Muscle layer of duodenum (tissue), 2 donors: ENCODE results near the gene SLC37A3.

Experiments
- H3K27ac ChIP-seq: one replicate; pipeline ENCODE4 v1.7.0; 2013; ENCODE audit warnings: mild to moderate bottlenecking, low read length
- H3K27me3 ChIP-seq: one replicate; pipeline ENCODE4 v1.7.0; 2013; ENCODE audit warnings: low read depth, mild to moderate bottlenecking, control low read depth, low read length
- H3K36me3 ChIP-seq, 2 donors: one replicate each; pipeline ENCODE4 v1.7.0; 2013; ENCODE audit warnings: low read length in 2 of 2, control low read depth in 1 of 2, mild to moderate bottlenecking in 1 of 2; ENCODE audit not compliant: insufficient read depth in 2 of 2, control insufficient read depth in 1 of 2
- H3K4me1 ChIP-seq, 2 donors: one replicate each; pipeline ENCODE4 v1.7.0; 2013; ENCODE audit warnings: low read length in 2 of 2, mild to moderate bottlenecking in 2 of 2, control low read depth in 1 of 2, moderate library complexity in 1 of 2; ENCODE audit not compliant: insufficient read depth in 2 of 2, control insufficient read depth in 1 of 2
- H3K4me3 ChIP-seq, 2 donors: one replicate each; pipeline ENCODE4 v1.7.0; 2013; ENCODE audit warnings: low read length in 2 of 2, low read depth in 1 of 2, mild to moderate bottlenecking in 1 of 2
- H3K9me3 ChIP-seq, 2 donors: one replicate each; pipeline ENCODE4 v1.7.0; 2013; ENCODE audit warnings: low read length in 2 of 2, control low read depth in 1 of 2, mild to moderate bottlenecking in 1 of 2; ENCODE audit not compliant: control insufficient read depth in 1 of 2
- donor health status: healthy.

The SLC37A3 gene

GRCh38 chr7:140369294-140369693 lies 29.0 kb downstream of the SLC37A3 start:
- Histone ChIP-seq H3K36me3 (peaks cover 0 to 23% of the 10 kb centered on the region in 2 donors), H3K4me1 (no peaks in the 10 kb centered on the region), H3K27ac (no peak overlapping the region), H3K4me3 (no peak overlapping the region), H3K9me3 (no peaks in the 10 kb centered on the region), H3K27me3 (no peaks in the 10 kb centered on the region)

GRCh38 chr7:140367528-140367927 lies 30.8 kb downstream of the SLC37A3 start:
- H3K36me3 ChIP-seq, result peaks cover 0 to 29% of the 10 kb centered on the region in 2 donors
- no peak overlapping the region for H3K27ac ChIP-seq
- no peak overlapping the region for H3K4me3 ChIP-seq
- H3K9me3 ChIP-seq, result no peaks in the 10 kb centered on the region
- no peaks in the 10 kb centered on the region for H3K4me1 ChIP-seq
- no peaks in the 10 kb centered on the region for H3K27me3 ChIP-seq

- no peaks in the 10 kb centered on the region for H3K9me3 ChIP-seq
These were observed 33.5 kb downstream of the SLC37A3 start for GRCh38 chr7:140364819-140365218.

GRCh38 chr7:140360697-140361229 lies 37.6 kb downstream of the SLC37A3 start:
- no peak overlapping the region for H3K4me3 ChIP-seq
- peaks cover 5 to 11% of the 10 kb centered on the region in 2 donors for H3K36me3 ChIP-seq
- H3K9me3 ChIP-seq, result no peaks in the 10 kb centered on the region

More at GRCh38 chr7:140364819-140365218, 33.5 kb downstream of the SLC37A3 start:
- H3K4me3 ChIP-seq, result no peak overlapping the region
- no peaks in the 10 kb centered on the region for H3K27me3 ChIP-seq
- no peak overlapping the region for H3K27ac ChIP-seq
- H3K4me1 ChIP-seq, result no peaks in the 10 kb centered on the region
- H3K36me3 ChIP-seq, result peaks cover 0 to 25% of the 10 kb centered on the region in 2 donors

GRCh38 chr7:140358412-140359051 lies 39.8 kb downstream of the SLC37A3 start:
- no peaks in the 10 kb centered on the region for H3K9me3 ChIP-seq
- no peak overlapping the region for H3K27ac ChIP-seq
- H3K4me1 ChIP-seq, result no peaks in the 10 kb centered on the region
- no peaks in the 10 kb centered on the region for H3K27me3 ChIP-seq
- H3K36me3 ChIP-seq, result peaks cover 5 to 16% of the 10 kb centered on the region in 2 donors
- no peak overlapping the region for H3K4me3 ChIP-seq

More at GRCh38 chr7:140360697-140361229, 37.6 kb downstream of the SLC37A3 start:
- H3K27me3 ChIP-seq, result no peaks in the 10 kb centered on the region
- H3K4me1 ChIP-seq, result no peaks in the 10 kb centered on the region
- H3K27ac ChIP-seq, result no peak overlapping the region

GRCh38 chr7:140358024-140358411 lies 40.3 kb downstream of the SLC37A3 start:
- Histone ChIP-seq H3K27ac (no peak overlapping the region), H3K4me3 (no peak overlapping the region), H3K27me3 (no peaks in the 10 kb centered on the region), H3K36me3 (peaks cover 5 to 22% of the 10 kb centered on the region in 2 donors), H3K9me3 (no peaks in the 10 kb centered on the region), H3K4me1 (no peaks in the 10 kb centered on the region)

GRCh38 chr7:140350056-140350455 lies 48.3 kb downstream of the SLC37A3 start:
- no peaks in the 10 kb centered on the region for H3K4me1 ChIP-seq

GRCh38 chr7:140349144-140349771 lies 49.1 kb downstream of the SLC37A3 start:
- Histone ChIP-seq H3K27ac (peak overlapping the region; percentile 2), H3K36me3 (peaks cover 23 to 74% of the 10 kb centered on the region in 2 donors)

More at GRCh38 chr7:140350056-140350455, 48.3 kb downstream of the SLC37A3 start:
- Histone ChIP-seq H3K4me3 (no peak overlapping the region), H3K27me3 (no peaks in the 10 kb centered on the region), H3K27ac (no peak overlapping the region), H3K9me3 (no peaks in the 10 kb centered on the region), H3K36me3 (peaks cover 23 to 79% of the 10 kb centered on the region in 2 donors)

GRCh38 chr7:140348161-140348849 lies 50.0 kb downstream of the SLC37A3 start:
- Histone ChIP-seq H3K4me1 (no peaks in the 10 kb centered on the region), H3K36me3 (peaks cover 28 to 68% of the 10 kb centered on the region in 2 donors), H3K27me3 (no peaks in the 10 kb centered on the region), H3K9me3 (no peaks in the 10 kb centered on the region), H3K27ac (no peak overlapping the region), H3K4me3 (no peak overlapping the region)

More at GRCh38 chr7:140349144-140349771, 49.1 kb downstream of the SLC37A3 start:
- H3K9me3 ChIP-seq, result no peaks in the 10 kb centered on the region
- H3K4me3 ChIP-seq, result no peak overlapping the region
- H3K4me1 ChIP-seq, result no peaks in the 10 kb centered on the region
- no peaks in the 10 kb centered on the region for H3K27me3 ChIP-seq

- Histone ChIP-seq H3K27me3 (no peaks in the 10 kb centered on the region), H3K4me3 (no peak overlapping the region), H3K4me1 (no peaks in the 10 kb centered on the region), H3K9me3 (no peaks in the 10 kb centered on the region), H3K27ac (no peak overlapping the region), H3K36me3 (peaks cover 33 to 63% of the 10 kb centered on the region in 2 donors)
These were observed 51.1 kb downstream of the SLC37A3 start for GRCh38 chr7:140347218-140347617.

- Histone ChIP-seq H3K27ac (no peak overlapping the region), H3K36me3 (peaks cover 25 to 63% of the 10 kb centered on the region in 2 donors)
These were observed 52.9 kb downstream of the SLC37A3 start for GRCh38 chr7:140345426-140345825.

More at GRCh38 chr7:140345426-140345825, 52.9 kb downstream of the SLC37A3 start:
- no peak overlapping the region for H3K4me3 ChIP-seq
- H3K27me3 ChIP-seq, result no peaks in the 10 kb centered on the region
- H3K4me1 ChIP-seq, result no peaks in the 10 kb centered on the region
- H3K9me3 ChIP-seq, result no peaks in the 10 kb centered on the region
